Loucy (cell line): ENCODE data around the gene PCNX4.

Source experiments
- EZH2phosphoT487 ChIP-seq: fragments of 200-600 bp; IDR thresholded peaks from 2 replicates; pipeline ENCODE4 v1.6.1; 2018; ENCODE audit warnings: antibody characterized with exemption, mild to moderate bottlenecking, moderate library complexity, borderline replicate concordance
- TF ChIP-seq, protein P1 (sequence below): fragments of 200-600 bp; sonication (generic); conservative IDR thresholded peaks from 2 replicates; pipeline ENCODE4 v1.5.1; 2014; ENCODE audit warnings: mild to moderate bottlenecking, antibody characterized with exemption, low read length

DNA sequence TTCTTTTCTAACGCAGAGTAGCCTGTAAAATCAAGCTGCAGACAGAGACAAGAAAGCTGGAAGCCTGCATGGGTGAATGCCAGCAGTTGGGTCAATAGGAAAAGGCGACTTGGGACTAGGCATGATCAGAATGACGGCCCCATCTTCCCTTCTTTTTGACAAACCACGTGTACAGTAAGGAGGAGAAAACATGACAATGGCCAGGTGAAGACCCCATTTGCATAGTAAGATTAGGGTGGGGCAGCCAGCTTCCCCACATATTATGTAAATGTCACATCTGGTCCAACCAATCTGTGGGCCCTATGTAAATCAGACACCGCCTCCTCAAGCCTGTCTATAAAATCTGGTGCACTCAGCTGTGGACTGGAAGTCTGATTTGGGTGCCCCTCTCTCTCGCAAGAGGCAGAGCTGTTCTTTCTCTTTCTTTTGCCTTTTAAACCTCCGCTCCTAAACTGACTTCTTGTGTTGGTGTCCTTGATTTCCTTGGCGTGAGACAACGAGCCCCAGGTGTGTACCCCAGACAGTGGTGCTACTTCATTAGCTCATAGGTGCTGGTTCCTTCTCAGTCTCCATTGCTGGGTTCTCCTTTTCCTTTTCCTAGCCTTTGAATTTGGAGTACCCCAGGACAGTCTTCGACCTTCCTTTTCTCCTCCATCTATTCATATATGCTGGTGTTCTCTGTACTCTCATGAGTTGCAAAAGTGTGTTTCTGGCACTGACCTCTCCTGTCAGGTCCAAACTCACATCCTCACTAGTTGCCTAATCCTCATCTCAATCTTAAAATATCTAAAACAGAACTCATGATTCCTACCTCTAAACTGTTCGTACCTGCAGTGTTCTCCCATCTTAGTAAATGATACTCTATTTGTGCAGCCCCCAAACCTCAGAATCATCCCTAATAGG is 82.9 kb downstream of the PCNX4 start:
- TF ChIP-seq, protein P1, sequence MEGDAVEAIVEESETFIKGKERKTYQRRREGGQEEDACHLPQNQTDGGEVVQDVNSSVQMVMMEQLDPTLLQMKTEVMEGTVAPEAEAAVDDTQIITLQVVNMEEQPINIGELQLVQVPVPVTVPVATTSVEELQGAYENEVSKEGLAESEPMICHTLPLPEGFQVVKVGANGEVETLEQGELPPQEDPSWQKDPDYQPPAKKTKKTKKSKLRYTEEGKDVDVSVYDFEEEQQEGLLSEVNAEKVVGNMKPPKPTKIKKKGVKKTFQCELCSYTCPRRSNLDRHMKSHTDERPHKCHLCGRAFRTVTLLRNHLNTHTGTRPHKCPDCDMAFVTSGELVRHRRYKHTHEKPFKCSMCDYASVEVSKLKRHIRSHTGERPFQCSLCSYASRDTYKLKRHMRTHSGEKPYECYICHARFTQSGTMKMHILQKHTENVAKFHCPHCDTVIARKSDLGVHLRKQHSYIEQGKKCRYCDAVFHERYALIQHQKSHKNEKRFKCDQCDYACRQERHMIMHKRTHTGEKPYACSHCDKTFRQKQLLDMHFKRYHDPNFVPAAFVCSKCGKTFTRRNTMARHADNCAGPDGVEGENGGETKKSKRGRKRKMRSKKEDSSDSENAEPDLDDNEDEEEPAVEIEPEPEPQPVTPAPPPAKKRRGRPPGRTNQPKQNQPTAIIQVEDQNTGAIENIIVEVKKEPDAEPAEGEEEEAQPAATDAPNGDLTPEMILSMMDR = no peak
- TF ChIP-seq EZH2phosphoT487 = no peak
